ENCODE measurements around the gene TPRA1. TPM values are rescaled to one million over a fixed set of nuclear protein-coding genes. Genes with fewer than 3 reads are reported as not detected.

The TPRA1 gene
- polyA plus RNA-seq, 1 experiment: 20.6 TPM

DNA sequence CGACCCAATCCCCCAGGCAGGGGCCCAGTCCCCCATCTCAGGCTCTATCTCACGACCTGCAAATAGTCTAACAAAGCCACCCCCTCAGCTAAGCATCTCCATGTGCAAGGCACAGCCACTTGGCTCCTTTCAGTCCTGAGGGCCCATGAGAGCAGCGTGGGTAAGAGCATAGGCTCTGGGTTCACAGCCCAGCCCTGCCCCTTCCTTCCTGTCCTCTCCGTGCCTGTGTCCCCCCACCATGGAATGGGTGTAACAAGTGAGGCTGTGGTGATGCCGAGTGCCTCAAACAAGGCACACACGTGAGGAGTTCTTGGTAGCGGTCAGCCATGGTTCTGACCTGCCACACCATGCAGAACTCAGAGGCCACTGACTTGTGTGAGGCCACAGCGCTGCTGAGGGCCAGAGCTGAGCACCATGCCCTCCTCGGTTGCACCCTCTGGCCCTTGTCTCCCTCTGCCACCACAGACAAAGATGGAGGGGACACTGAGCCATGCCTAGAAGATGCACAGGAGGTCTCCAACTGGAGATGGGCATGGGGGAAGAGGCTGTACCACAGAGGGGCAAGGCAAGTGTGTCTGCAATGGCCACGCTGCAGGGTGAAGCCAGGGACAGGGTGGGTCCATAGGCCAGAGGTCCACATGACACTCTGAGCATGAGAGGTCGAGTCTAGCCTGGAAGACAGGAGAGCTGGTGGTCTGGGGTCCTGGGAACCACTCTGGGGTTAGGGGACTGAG, 10.0 kb downstream of the TPRA1 start:
- TF ChIP-seq, protein P1, sequence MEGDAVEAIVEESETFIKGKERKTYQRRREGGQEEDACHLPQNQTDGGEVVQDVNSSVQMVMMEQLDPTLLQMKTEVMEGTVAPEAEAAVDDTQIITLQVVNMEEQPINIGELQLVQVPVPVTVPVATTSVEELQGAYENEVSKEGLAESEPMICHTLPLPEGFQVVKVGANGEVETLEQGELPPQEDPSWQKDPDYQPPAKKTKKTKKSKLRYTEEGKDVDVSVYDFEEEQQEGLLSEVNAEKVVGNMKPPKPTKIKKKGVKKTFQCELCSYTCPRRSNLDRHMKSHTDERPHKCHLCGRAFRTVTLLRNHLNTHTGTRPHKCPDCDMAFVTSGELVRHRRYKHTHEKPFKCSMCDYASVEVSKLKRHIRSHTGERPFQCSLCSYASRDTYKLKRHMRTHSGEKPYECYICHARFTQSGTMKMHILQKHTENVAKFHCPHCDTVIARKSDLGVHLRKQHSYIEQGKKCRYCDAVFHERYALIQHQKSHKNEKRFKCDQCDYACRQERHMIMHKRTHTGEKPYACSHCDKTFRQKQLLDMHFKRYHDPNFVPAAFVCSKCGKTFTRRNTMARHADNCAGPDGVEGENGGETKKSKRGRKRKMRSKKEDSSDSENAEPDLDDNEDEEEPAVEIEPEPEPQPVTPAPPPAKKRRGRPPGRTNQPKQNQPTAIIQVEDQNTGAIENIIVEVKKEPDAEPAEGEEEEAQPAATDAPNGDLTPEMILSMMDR (IDR thresholded peaks at IDR 0.05; ENCODE audit: low read depth, low read length): no peak
- ChIA-PET POLR2A (no interaction called here), CTCF (no interaction called here)
- DNase-seq (ENCODE audit: low read depth, low spot score): no peak
- Histone ChIP-seq H3K4me3 (ENCODE audit: low read depth, low read length) (no peak overlapping the region), H3K27ac (ENCODE audit: low read depth, low read length) (no peak overlapping the region), H3K9me3 (ENCODE audit: control insufficient read depth, insufficient read depth, low read length) (no peaks in the 10 kb centered on the region), H3K27me3 (ENCODE audit: control insufficient read depth, insufficient read depth, low read length) (no peaks in the 10 kb centered on the region)

DNA sequence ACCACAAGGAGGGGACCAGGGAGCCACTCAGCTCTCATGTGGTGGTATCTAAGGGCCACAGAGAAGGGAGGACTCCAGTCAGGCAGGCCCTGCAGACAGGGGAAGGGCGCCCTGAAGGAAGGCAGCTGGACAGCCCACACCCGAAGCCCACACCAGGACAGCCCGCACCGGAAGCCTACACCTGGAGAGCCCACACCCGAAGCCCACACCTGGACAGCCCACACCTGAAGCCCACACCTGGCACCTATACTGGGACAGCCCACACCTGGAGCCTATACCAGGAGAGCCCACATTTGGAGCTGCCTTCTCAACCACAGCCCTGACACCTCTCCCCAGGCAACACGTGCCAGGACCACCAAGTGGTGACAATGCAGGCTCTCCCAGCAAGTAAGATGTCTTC, 11.7 kb downstream of the TPRA1 start:
- TF ChIP-seq, protein P1 (IDR thresholded peaks at IDR 0.05; ENCODE audit: low read depth, low read length): no peak
- no peaks in the 10 kb centered on the region for H3K9me3 ChIP-seq (ENCODE audit: control insufficient read depth, insufficient read depth, low read length)
- H3K27me3 ChIP-seq (ENCODE audit: control insufficient read depth, insufficient read depth, low read length): no peaks in the 10 kb centered on the region
- ChIA-PET CTCF (no interaction called here), POLR2A (no interaction called here)
- H3K27ac ChIP-seq (ENCODE audit: low read depth, low read length): no peak overlapping the region
- DNase-seq (ENCODE audit: low read depth, low spot score): no peak
- H3K4me3 ChIP-seq (ENCODE audit: low read depth, low read length): no peak overlapping the region

DNA sequence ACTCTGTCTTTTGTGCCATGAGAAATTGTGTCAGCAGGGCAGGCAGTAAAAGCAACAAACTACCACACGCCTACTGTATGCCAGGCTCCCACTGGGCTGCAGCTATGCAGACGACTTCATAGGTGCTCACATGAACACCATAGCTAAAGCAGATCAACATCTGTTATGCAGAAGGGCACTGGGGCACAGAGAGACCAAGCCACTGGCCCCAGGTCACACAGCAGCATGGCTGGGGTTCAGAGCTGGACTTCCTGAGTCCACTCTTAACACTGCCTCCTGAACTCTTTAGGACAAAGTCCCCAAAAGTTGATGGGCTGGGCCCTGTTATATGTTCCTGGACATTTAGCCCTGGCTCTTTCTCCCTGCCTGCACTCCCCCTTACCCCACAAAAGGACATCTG, 12.4 kb downstream of the TPRA1 start:
- Histone ChIP-seq H3K9me3 (ENCODE audit: control insufficient read depth, insufficient read depth, low read length) (no peaks in the 10 kb centered on the region), H3K27ac (ENCODE audit: low read depth, low read length) (no peak overlapping the region), H3K27me3 (ENCODE audit: control insufficient read depth, insufficient read depth, low read length) (no peaks in the 10 kb centered on the region), H3K4me3 (ENCODE audit: low read depth, low read length) (no peak overlapping the region)
- no peak for DNase-seq (ENCODE audit: low read depth, low spot score)
- TF ChIP-seq, protein P1 (IDR thresholded peaks at IDR 0.05; ENCODE audit: low read depth, low read length): no peak
- ChIA-PET POLR2A (no interaction called here), CTCF (no interaction called here)

DNA sequence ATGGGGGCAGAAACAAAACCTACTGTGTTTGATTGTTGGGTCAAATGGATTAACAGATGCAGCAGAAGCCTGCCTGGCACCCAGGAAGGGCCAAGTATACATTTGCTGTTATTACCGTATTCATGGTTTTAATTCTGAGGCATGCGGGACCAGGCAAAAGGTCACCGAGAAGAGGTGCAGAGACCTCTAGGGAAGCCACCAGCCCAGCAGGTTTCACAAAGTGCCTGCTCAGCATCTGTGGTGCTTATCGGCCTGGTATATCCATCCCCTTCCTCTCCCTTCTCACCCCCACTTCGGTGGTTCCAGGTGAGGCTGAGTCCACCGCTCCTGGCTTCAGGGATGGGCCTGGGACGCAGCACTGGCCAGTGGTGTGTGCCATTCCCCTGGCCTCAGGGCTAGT, 13.1 kb downstream of the TPRA1 start:
- ChIA-PET CTCF (no interaction called here), POLR2A (interaction anchor here (0.7 kb wide), 1 partner anchor 13 kb away, joined by 3 read pairs; the partner anchor contains the start of gene TPRA1)
- DNase-seq (ENCODE audit: low read depth, low spot score): no peak
- no peak overlapping the region for H3K4me3 ChIP-seq (ENCODE audit: low read depth, low read length)
- TF ChIP-seq, protein P1 (IDR thresholded peaks at IDR 0.05; ENCODE audit: low read depth, low read length): no peak
- H3K27me3 ChIP-seq (ENCODE audit: control insufficient read depth, insufficient read depth, low read length): no peaks in the 10 kb centered on the region
- no peaks in the 10 kb centered on the region for H3K9me3 ChIP-seq (ENCODE audit: control insufficient read depth, insufficient read depth, low read length)
- H3K27ac ChIP-seq (ENCODE audit: low read depth, low read length): no peak overlapping the region
